ENCODE measurements around the gene CYTH2. TPM values are rescaled to one million over a fixed set of nuclear protein-coding genes. Genes with fewer than 3 reads are reported as not detected.

Gene CYTH2
- total and polyA plus RNA-seq, 9 of the 15 experiments (the other 6 are each of a cell fraction or from before 2014, with no cell fraction given): 1.8 to 45.2 (median 23.8) TPM

DNA sequence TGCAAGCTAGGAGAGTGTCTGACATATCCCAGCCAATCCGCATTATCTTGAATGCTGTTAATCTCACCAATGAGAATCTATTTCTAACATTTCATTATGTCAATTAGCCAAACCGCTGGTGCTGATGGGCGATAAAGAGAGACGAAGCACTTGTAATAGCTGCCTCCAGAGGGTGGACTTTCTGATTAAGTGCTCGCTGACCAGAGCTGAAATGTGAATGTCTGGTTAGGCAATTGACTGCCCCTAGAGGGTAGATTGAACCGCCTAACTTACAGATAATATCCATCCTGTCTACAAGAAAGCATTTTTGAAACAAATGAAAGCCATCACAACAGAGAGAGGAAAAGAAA is 23.9 kb upstream of the CYTH2 start (continued):
- TF ChIP-seq, protein P1, sequence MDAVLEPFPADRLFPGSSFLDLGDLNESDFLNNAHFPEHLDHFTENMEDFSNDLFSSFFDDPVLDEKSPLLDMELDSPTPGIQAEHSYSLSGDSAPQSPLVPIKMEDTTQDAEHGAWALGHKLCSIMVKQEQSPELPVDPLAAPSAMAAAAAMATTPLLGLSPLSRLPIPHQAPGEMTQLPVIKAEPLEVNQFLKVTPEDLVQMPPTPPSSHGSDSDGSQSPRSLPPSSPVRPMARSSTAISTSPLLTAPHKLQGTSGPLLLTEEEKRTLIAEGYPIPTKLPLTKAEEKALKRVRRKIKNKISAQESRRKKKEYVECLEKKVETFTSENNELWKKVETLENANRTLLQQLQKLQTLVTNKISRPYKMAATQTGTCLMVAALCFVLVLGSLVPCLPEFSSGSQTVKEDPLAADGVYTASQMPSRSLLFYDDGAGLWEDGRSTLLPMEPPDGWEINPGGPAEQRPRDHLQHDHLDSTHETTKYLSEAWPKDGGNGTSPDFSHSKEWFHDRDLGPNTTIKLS (IDR thresholded peaks at IDR 0.05; ENCODE audit: borderline replicate concordance, low read depth): no peak
- no peak for TF ChIP-seq CHCHD3 (CRISPR knock-in tag; IDR thresholded peaks at IDR 0.05)
- TF ChIP-seq, protein P2, sequence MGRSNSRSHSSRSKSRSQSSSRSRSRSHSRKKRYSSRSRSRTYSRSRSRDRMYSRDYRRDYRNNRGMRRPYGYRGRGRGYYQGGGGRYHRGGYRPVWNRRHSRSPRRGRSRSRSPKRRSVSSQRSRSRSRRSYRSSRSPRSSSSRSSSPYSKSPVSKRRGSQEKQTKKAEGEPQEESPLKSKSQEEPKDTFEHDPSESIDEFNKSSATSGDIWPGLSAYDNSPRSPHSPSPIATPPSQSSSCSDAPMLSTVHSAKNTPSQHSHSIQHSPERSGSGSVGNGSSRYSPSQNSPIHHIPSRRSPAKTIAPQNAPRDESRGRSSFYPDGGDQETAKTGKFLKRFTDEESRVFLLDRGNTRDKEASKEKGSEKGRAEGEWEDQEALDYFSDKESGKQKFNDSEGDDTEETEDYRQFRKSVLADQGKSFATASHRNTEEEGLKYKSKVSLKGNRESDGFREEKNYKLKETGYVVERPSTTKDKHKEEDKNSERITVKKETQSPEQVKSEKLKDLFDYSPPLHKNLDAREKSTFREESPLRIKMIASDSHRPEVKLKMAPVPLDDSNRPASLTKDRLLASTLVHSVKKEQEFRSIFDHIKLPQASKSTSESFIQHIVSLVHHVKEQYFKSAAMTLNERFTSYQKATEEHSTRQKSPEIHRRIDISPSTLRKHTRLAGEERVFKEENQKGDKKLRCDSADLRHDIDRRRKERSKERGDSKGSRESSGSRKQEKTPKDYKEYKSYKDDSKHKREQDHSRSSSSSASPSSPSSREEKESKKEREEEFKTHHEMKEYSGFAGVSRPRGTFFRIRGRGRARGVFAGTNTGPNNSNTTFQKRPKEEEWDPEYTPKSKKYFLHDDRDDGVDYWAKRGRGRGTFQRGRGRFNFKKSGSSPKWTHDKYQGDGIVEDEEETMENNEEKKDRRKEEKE (IDR thresholded peaks at IDR 0.05; ENCODE audit: borderline replicate concordance in 1 of 2, control insufficient read depth in 1 of 2, low read depth in 2 of 2, low read length in 1 of 2): 0 out of 4 replicates have a peak, but pooled peaks of 1 of the 2 experiments have one; percentile 18
- no peak for TF ChIP-seq FOXM1 (IDR thresholded peaks at IDR 0.05; ENCODE audit: low read depth)
- TF ChIP-seq FOXM1 (CRISPR knock-in tag; IDR thresholded peaks at IDR 0.05; ENCODE audit: low read depth): no peak
- peak in 1 of 2 experiments; percentile 65; a peak in 1 of 4 replicates for TF ChIP-seq RCOR1 (IDR thresholded peaks at IDR 0.05; ENCODE audit: borderline replicate concordance in 1 of 2, low read depth in 2 of 2, low read length in 2 of 2)
- TF ChIP-seq HDAC1 (IDR thresholded peaks at IDR 0.05): no peak
- TF ChIP-seq HMG20A (CRISPR knock-in tag; conservative IDR thresholded peaks at IDR 0.05): no peak
- peak; percentile 50; the same call in 1 of the 2 replicates for TF ChIP-seq KLF16 (IDR thresholded peaks at IDR 0.05)
- TF ChIP-seq, protein P3, sequence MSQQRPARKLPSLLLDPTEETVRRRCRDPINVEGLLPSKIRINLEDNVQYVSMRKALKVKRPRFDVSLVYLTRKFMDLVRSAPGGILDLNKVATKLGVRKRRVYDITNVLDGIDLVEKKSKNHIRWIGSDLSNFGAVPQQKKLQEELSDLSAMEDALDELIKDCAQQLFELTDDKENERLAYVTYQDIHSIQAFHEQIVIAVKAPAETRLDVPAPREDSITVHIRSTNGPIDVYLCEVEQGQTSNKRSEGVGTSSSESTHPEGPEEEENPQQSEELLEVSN (IDR thresholded peaks at IDR 0.05; ENCODE audit: borderline replicate concordance in 1 of 2, extremely low read depth in 1 of 2, insufficient read depth in 1 of 2, insufficient read length in 1 of 2, low read depth in 1 of 2, low read length in 1 of 2, poor library complexity in 1 of 2, severe bottlenecking in 1 of 2): no peak
- TF ChIP-seq FOSL1 (tag; conservative IDR thresholded peaks at IDR 0.05): no peak
- TF ChIP-seq HDAC3 (IDR thresholded peaks at IDR 0.05; ENCODE audit: borderline replicate concordance, partially characterized antibody): no peak
- TF ChIP-seq RAD21 (CRISPR knock-in tag; conservative IDR thresholded peaks at IDR 0.05 in 1 of 2, IDR thresholded peaks at IDR 0.05 in 1 of 2): peak; percentile 42 to 46
- TF ChIP-seq, protein P4, sequence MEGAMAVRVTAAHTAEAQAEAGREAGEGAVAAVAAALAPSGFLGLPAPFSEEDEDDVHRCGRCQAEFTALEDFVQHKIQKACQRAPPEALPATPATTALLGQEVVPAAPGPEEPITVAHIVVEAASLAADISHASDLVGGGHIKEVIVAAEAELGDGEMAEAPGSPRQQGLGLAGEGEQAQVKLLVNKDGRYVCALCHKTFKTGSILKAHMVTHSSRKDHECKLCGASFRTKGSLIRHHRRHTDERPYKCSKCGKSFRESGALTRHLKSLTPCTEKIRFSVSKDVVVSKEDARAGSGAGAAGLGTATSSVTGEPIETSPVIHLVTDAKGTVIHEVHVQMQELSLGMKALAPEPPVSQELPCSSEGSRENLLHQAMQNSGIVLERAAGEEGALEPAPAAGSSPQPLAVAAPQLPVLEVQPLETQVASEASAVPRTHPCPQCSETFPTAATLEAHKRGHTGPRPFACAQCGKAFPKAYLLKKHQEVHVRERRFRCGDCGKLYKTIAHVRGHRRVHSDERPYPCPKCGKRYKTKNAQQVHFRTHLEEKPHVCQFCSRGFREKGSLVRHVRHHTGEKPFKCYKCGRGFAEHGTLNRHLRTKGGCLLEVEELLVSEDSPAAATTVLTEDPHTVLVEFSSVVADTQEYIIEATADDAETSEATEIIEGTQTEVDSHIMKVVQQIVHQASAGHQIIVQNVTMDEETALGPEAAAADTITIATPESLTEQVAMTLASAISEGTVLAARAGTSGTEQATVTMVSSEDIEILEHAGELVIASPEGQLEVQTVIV (CRISPR knock-in tag; IDR thresholded peaks at IDR 0.05; ENCODE audit: borderline replicate concordance): no peak
- TF ChIP-seq KAT8 (IDR thresholded peaks at IDR 0.05; ENCODE audit: low read depth): no peak
- peak; percentile 62 for TF ChIP-seq SMARCB1 (IDR thresholded peaks at IDR 0.05; ENCODE audit: insufficient read length, low read depth)
- no peak for TF ChIP-seq XRCC3 (IDR thresholded peaks at IDR 0.05)
- no peak; a peak in 1 of 4 replicates for TF ChIP-seq MAZ (CRISPR knock-in tag; conservative IDR thresholded peaks at IDR 0.05 in 1 of 2, IDR thresholded peaks at IDR 0.05 in 1 of 2)
- TF ChIP-seq TCF3 (CRISPR knock-in tag; IDR thresholded peaks at IDR 0.05): 0 out of 2 replicates have a peak, but pooled peaks have one; percentile 40
- no peak for TF ChIP-seq U2AF2 (optimal IDR thresholded peaks at IDR 0.05; ENCODE audit: low read depth, low read length)

Measured in K562 (cell line).